ENCODE results near the gene ELFN2.

DNA sequence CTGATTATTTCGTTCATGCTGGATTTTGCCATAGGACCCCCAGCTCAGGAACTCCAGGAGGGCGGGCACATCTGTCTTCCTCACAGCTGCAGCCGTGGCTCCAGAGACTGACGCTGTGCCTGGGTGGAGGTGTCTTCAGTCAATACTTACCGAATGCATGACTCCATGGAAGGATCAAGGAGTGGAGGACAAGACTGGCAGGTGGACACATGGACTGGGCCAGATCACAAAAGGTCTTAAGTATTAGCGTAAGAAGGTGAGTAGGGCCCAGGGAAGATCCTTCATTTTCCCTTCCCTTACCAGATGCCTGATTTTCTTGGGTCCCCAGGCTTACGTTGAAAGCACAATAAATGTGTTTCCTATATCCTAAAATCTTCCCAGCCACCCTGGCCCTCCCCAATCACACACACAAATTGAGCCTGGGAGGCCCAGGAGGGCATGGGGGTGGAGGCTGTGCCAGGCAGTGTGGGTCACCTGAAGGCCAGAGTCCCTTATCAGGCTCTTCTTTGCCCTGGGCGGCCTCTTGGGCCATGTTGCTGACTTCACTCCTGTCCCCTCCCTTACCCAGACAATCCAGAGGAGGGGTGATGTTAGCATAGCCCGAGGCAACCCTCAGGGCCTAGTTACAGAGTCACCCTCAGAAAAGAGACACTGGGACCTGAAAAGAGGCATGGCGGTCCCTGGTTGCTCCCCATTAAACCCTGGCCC, 88.6 kb downstream of the ELFN2 start:
- no peak for TF ChIP-seq EZH2 (optimal IDR thresholded peaks at IDR 0.05; ENCODE audit: low read depth, low read length)
- TF ChIP-seq, protein P1, sequence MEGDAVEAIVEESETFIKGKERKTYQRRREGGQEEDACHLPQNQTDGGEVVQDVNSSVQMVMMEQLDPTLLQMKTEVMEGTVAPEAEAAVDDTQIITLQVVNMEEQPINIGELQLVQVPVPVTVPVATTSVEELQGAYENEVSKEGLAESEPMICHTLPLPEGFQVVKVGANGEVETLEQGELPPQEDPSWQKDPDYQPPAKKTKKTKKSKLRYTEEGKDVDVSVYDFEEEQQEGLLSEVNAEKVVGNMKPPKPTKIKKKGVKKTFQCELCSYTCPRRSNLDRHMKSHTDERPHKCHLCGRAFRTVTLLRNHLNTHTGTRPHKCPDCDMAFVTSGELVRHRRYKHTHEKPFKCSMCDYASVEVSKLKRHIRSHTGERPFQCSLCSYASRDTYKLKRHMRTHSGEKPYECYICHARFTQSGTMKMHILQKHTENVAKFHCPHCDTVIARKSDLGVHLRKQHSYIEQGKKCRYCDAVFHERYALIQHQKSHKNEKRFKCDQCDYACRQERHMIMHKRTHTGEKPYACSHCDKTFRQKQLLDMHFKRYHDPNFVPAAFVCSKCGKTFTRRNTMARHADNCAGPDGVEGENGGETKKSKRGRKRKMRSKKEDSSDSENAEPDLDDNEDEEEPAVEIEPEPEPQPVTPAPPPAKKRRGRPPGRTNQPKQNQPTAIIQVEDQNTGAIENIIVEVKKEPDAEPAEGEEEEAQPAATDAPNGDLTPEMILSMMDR (IDR thresholded peaks at IDR 0.05; ENCODE audit: low read length): no peak

All from MM.1S (cell line).